Prostate gland (tissue), 2 donors: Measurements from ENCODE around the gene SLC25A43. TPM values are rescaled to one million over a fixed set of nuclear protein-coding genes. Genes with fewer than 3 reads are reported as not detected.

Source experiments
- DNase-seq: peaks from one replicate; pipeline ENCODE4 v3.0.0-alpha.2; 2019; ENCODE audit warnings: low spot score
- H3K27ac ChIP-seq, 2 donors: fragments of 200-600 bp; sonication (generic); 2 replicates each; pipeline ENCODE4 v1.5.1; 2017 to 2019
- H3K27me3 ChIP-seq: fragments of 200-600 bp; sonication (generic); replicated peaks from 2 replicates; pipeline ENCODE4 v1.5.1; 2019; ENCODE audit not compliant: insufficient read depth
- H3K36me3 ChIP-seq, 2 donors: fragments of 200-600 bp; sonication (generic); 1 replicate in 1 of 2; 2 replicates in 1 of 2; pipeline versions ENCODE4 v1.5.1 to v1.8.1; 2017 to 2019
- H3K4me1 ChIP-seq: fragments of 200-600 bp; sonication (generic); replicated peaks from 2 replicates; pipeline ENCODE4 v1.5.1; 2019
- H3K4me3 ChIP-seq, 2 donors: fragments of 200-600 bp; sonication (generic); 2 replicates each; pipeline ENCODE4 v1.5.1; 2017 to 2019
- H3K9me3 ChIP-seq: fragments of 200-600 bp; sonication (generic); 2 replicates; pipeline ENCODE4 v1.5.1; 2017
- POLR2A ChIP-seq: fragments of 450-650 bp; IDR thresholded peaks from one replicate; pipeline ENCODE4 v1.6.1; 2016; ENCODE audit warnings: antibody characterized with exemption, mild to moderate bottlenecking
- POLR2AphosphoS5 ChIP-seq: sonication (generic); formaldehyde crosslinking; IDR thresholded peaks from one replicate; pipeline ENCODE4 v1.6.1; 2017; ENCODE audit warnings: antibody characterized with exemption
- WGBS: methylation state at CpG from one replicate; pipeline ENCODE4 v1.1.5; 2018; 5-methylcytosine and 5-hydroxymethylcytosine counted together
- intact Hi-C: fragments of 100-400 bp; cut with DNase I; formaldehyde crosslinking; loops from one replicate; pipeline ENCODE4 v1.14.2; 2022
- total RNA-seq, 2 donors: library from RNA; depleted of rRNA; stranded (reverse); fragments of >200 nt; gene quantifications; one replicate each; pipeline ENCODE4 v1.1.0, GENCODE V29; 2016
- TF ChIP-seq, protein P1 (sequence below), 4 experiments: fragments of 200-600 bp in 2 of 4; fragments of 450-650 bp in 2 of 4; sonication (generic) in 2 of 4; IDR thresholded peaks; 1 replicate in 3 of 4; 2 replicates in 1 of 4; pipeline ENCODE4 v1.5.1; 2016 to 2019; ENCODE audit warnings: antibody characterized with exemption in 4 of 4, mild to moderate bottlenecking in 2 of 4, moderate library complexity in 2 of 4

Gene SLC25A43
- total RNA-seq, 2 donors from 2014 or later = 7.4 to 15.3 TPM

DNA sequence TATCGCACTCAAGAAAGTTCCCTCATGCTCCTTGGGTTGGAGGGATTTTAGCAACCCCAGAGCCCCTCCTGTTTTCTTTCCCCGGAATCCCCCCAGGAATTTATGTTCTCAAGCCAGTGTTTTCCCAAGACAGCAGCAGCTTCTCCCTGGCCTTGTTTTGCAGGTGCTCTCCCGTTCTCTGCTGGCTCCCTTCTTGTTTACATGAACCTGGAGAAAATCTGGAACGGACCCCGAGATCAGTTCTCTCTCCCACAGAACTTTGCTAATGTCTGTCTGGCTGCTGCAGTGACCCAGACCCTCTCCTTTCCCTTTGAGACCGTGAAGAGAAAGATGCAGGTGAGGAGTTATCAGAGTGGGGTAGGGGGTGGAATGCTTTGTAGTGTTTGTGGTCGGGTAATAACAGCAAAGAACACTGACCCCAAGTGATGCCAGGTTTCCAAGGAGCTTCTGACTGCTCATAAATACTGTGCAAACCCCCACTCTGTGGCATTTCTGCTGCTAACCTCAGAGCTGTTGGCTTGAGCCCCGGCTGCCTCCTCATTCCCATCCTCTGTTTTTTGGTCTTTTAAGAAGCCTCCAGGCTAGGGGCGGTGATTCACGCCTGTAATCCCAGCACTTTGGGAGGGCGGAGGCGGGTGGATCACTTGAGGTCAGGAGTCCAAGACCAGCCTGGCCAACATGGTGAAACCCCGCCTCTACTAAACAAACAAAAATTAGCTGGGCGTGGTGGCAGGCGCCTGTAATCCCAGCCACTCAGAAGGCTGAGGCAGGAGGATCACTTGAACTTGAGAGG lies 11.1 kb downstream of the SLC25A43 start:
- H3K4me1 ChIP-seq = no peaks in the 10 kb centered on the region
- H3K9me3 ChIP-seq = no peaks in the 10 kb centered on the region
- intact Hi-C loops = no loop called here
- no peak for DNase-seq
- no peak for TF ChIP-seq POLR2A
- TF ChIP-seq, protein P1, sequence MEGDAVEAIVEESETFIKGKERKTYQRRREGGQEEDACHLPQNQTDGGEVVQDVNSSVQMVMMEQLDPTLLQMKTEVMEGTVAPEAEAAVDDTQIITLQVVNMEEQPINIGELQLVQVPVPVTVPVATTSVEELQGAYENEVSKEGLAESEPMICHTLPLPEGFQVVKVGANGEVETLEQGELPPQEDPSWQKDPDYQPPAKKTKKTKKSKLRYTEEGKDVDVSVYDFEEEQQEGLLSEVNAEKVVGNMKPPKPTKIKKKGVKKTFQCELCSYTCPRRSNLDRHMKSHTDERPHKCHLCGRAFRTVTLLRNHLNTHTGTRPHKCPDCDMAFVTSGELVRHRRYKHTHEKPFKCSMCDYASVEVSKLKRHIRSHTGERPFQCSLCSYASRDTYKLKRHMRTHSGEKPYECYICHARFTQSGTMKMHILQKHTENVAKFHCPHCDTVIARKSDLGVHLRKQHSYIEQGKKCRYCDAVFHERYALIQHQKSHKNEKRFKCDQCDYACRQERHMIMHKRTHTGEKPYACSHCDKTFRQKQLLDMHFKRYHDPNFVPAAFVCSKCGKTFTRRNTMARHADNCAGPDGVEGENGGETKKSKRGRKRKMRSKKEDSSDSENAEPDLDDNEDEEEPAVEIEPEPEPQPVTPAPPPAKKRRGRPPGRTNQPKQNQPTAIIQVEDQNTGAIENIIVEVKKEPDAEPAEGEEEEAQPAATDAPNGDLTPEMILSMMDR (IDR thresholded peaks at IDR 0.05) = no peak
- no peak for TF ChIP-seq POLR2AphosphoS5
- no peaks in the 10 kb centered on the region for H3K27me3 ChIP-seq
- H3K36me3 ChIP-seq = no peaks in the 10 kb centered on the region
- 32% methylated on average over 15 of the region's 15 CpGs for WGBS
- no peak overlapping the region for H3K27ac ChIP-seq
- H3K4me3 ChIP-seq = no peak overlapping the region

DNA sequence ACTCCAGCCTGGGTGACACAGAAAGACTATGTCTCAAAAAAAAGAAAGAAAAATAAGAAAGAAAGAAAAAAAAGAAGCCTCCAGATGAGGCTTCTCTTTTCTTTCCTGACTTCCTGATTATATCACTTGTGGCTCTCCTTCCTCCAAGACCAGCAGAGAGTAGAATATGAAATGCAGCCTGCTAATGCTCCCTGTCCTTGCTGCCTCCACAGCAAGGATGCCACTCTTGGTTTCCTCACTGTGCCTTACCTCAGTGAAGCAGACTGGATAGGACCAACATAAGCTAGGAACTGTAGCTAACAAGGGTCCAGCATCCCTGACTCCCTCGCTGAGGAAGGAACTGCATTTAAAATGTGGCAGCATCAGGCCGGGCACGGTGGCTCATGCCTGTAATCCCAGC lies 11.7 kb downstream of the SLC25A43 start:
- Histone ChIP-seq H3K27me3 (no peaks in the 10 kb centered on the region), H3K4me1 (no peaks in the 10 kb centered on the region), H3K36me3 (no peaks in the 10 kb centered on the region), H3K27ac (no peak overlapping the region), H3K4me3 (no peak overlapping the region), H3K9me3 (no peaks in the 10 kb centered on the region)
- WGBS = 92% methylated on average over 3 of the region's 3 CpGs
- TF ChIP-seq, protein P1 (IDR thresholded peaks at IDR 0.05) = no peak
- TF ChIP-seq POLR2AphosphoS5 (no peak), POLR2A (no peak)
- intact Hi-C loops = no loop called here
- no peak for DNase-seq

GRCh38 chrX:119411959-119412358 lies 12.8 kb downstream of the SLC25A43 start:
- DNase-seq = no peak
- intact Hi-C loops = no loop called here
- no peak overlapping the region for H3K4me3 ChIP-seq
- 50% methylated on average over 6 of the region's 7 CpGs for WGBS
- no peak overlapping the region for H3K27ac ChIP-seq
- no peaks in the 10 kb centered on the region for H3K27me3 ChIP-seq
- no peaks in the 10 kb centered on the region for H3K36me3 ChIP-seq
- no peak for TF ChIP-seq POLR2AphosphoS5
- TF ChIP-seq POLR2A = no peak
- TF ChIP-seq, protein P1 (IDR thresholded peaks at IDR 0.05) = no peak
- no peaks in the 10 kb centered on the region for H3K9me3 ChIP-seq
- H3K4me1 ChIP-seq = no peaks in the 10 kb centered on the region

DNA sequence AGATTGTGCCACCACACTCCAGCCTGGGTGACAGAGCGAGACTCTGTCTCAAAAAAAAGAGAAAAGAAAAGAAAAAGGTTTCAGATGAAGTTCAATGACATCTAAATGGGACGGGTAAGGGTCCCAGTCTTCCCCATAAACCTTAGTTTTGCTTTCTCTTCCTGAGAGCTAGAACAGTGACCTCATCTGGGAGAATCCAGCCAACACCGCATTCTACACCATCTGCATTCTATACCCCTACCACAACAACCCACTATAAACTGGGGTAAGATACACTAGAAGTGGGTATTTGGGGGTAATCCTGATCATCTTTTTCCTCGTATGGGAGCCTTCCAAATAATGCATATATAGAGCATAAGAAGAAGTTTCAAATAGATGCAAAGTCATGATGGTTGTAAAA lies 18.2 kb downstream of the SLC25A43 start:
- Histone ChIP-seq H3K9me3 (no peaks in the 10 kb centered on the region), H3K27ac (no peak overlapping the region), H3K36me3 (no peaks in the 10 kb centered on the region), H3K4me3 (no peak overlapping the region), H3K27me3 (no peaks in the 10 kb centered on the region), H3K4me1 (no peaks in the 10 kb centered on the region)
- no peak for TF ChIP-seq POLR2A
- TF ChIP-seq POLR2AphosphoS5 = no peak
- TF ChIP-seq, protein P1 (IDR thresholded peaks at IDR 0.05) = no peak
- WGBS = 89% methylated on average over 4 of the region's 4 CpGs
- DNase-seq = no peak
- intact Hi-C loops = no loop called here

DNA sequence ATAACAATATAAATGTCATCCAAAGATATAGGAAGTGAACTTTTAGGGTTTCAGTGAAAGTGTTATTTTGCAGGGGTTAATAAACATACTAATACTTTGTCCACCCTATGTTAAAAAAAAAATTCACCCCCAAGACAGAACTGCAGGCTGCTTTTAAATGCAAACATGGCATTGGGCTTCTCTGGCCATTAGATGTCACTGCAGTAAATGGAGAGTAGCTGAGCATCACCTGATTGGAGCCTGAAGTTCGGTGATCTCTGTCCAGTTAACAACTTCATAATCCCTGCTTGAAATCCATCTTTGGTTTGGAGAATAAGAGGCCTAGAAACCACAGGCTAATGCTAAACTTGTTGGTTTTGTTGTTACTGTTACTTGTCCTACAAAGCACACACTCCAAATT lies 18.7 kb downstream of the SLC25A43 start:
- 20% methylated on average over 1 of the region's 1 CpG for whole genome bisulfite sequencing
- Histone ChIP-seq H3K27ac (no peak overlapping the region), H3K9me3 (no peaks in the 10 kb centered on the region), H3K4me3 (no peak overlapping the region), H3K4me1 (no peaks in the 10 kb centered on the region), H3K36me3 (no peaks in the 10 kb centered on the region), H3K27me3 (no peaks in the 10 kb centered on the region)
- intact Hi-C loops = no loop called here
- no peak for TF ChIP-seq POLR2A
- TF ChIP-seq, protein P1 (IDR thresholded peaks at IDR 0.05) = no peak
- no peak for TF ChIP-seq POLR2AphosphoS5
- no peak for DNase-seq
